H9 (cell line): ENCODE results near the gene CASK. TPM values are rescaled to one million over a fixed set of nuclear protein-coding genes. Genes with fewer than 3 reads are reported as not detected.

ENCODE experiments used
- DNase-seq: peaks from one replicate; pipeline ENCODE4 v3.0.0-alpha.2; 2017
- H2AFZ ChIP-seq: one replicate; pipeline ENCODE4 v1.6.1; 2013; ENCODE audit warnings: mild to moderate bottlenecking, low read length, control low read depth, moderate library complexity
- H2AK5ac ChIP-seq: 2 replicates; pipeline ENCODE4 v1.6.1; 2013; ENCODE audit warnings: low read length, control low read depth, mixed read lengths; ENCODE audit not compliant: insufficient read length
- H2BK120ac ChIP-seq: one replicate; pipeline ENCODE4 v1.6.1; 2013; ENCODE audit warnings: low read depth, mild to moderate bottlenecking, low read length, control low read depth, inconsistent platforms; ENCODE audit not compliant: poor library complexity, severe bottlenecking
- H2BK12ac ChIP-seq: 2 replicates; pipeline ENCODE4 v1.6.1; 2013; ENCODE audit warnings: low read length, control low read depth, mixed read lengths, low read depth; ENCODE audit not compliant: insufficient read length
- H2BK15ac ChIP-seq: 2 replicates; pipeline ENCODE4 v1.6.1; 2013; ENCODE audit warnings: low read depth, low read length, control low read depth
- H2BK20ac ChIP-seq: one replicate; pipeline ENCODE4 v1.6.1; 2013; ENCODE audit warnings: low read depth, mild to moderate bottlenecking, low read length, control low read depth, inconsistent platforms; ENCODE audit not compliant: poor library complexity, severe bottlenecking
- H2BK5ac ChIP-seq: 2 replicates; pipeline ENCODE4 v1.6.1; 2013; ENCODE audit warnings: low read length, control low read depth, mixed read lengths; ENCODE audit not compliant: insufficient read length
- H3K14ac ChIP-seq: 2 replicates; pipeline ENCODE4 v1.6.1; 2013; ENCODE audit warnings: low read length, control low read depth; ENCODE audit not compliant: insufficient read depth
- H3K18ac ChIP-seq: 2 replicates; pipeline ENCODE4 v1.6.1; 2013; ENCODE audit warnings: low read depth, mild to moderate bottlenecking, mixed read lengths, low read length, control low read depth; ENCODE audit not compliant: insufficient read length
- H3K23ac ChIP-seq: 2 replicates; pipeline ENCODE4 v1.6.1; 2013; ENCODE audit warnings: low read length, control low read depth, mixed read lengths, low read depth; ENCODE audit not compliant: insufficient read length
- H3K23me2 ChIP-seq: 2 replicates; pipeline ENCODE4 v1.6.1; 2013; ENCODE audit warnings: low read depth, mild to moderate bottlenecking, mixed read lengths, low read length, control low read depth; ENCODE audit not compliant: insufficient read length, poor library complexity, severe bottlenecking
- H3K27ac ChIP-seq: 2 replicates; pipeline ENCODE4 v1.5.1; 2013; ENCODE audit warnings: low read length, control low read depth, mixed read lengths, low read depth; ENCODE audit not compliant: insufficient read length
- H3K27me3 ChIP-seq: 2 replicates; pipeline ENCODE4 v1.6.1; 2013; ENCODE audit warnings: low read length, control low read depth, inconsistent platforms; ENCODE audit not compliant: insufficient read depth
- H3K4ac ChIP-seq: 2 replicates; pipeline ENCODE4 v1.6.1; 2013; ENCODE audit warnings: low read depth, mild to moderate bottlenecking, control low read depth, inconsistent platforms, low read length, moderate library complexity
- H3K4me1 ChIP-seq: 2 replicates; pipeline ENCODE4 v1.6.1; 2013; ENCODE audit warnings: low read length, control low read depth, inconsistent platforms; ENCODE audit not compliant: insufficient read depth
- H3K4me2 ChIP-seq: 2 replicates; pipeline ENCODE4 v1.6.1; 2013; ENCODE audit warnings: low read length, control low read depth, mixed read lengths; ENCODE audit not compliant: insufficient read length, insufficient read depth
- H3K56ac ChIP-seq: 2 replicates; pipeline ENCODE4 v1.6.1; 2013; ENCODE audit warnings: low read depth, mild to moderate bottlenecking, mixed read lengths, low read length, control low read depth; ENCODE audit not compliant: insufficient read length
- H3K79me1 ChIP-seq: 2 replicates; pipeline ENCODE4 v1.6.1; 2013; ENCODE audit warnings: low read depth, mild to moderate bottlenecking, moderate library complexity, low read length, control low read depth, inconsistent platforms; ENCODE audit not compliant: insufficient read depth, poor library complexity, severe bottlenecking
- H3K79me2 ChIP-seq: 2 replicates; pipeline ENCODE4 v1.6.1; 2013; ENCODE audit warnings: low read length, control low read depth, inconsistent platforms; ENCODE audit not compliant: insufficient read depth
- H3K9ac ChIP-seq: 2 replicates; pipeline ENCODE4 v1.6.1; 2013; ENCODE audit warnings: low read length, control low read depth, mixed read lengths; ENCODE audit not compliant: insufficient read length; ENCODE audit errors: extremely low read depth
- H3K9me3 ChIP-seq: one replicate; pipeline ENCODE4 v1.6.1; 2013; ENCODE audit warnings: low read depth, low read length, inconsistent platforms; ENCODE audit not compliant: control insufficient read depth
- H3T11ph ChIP-seq: one replicate; pipeline ENCODE4 v1.6.1; 2013; ENCODE audit warnings: mild to moderate bottlenecking, low read length, control low read depth, inconsistent platforms
- H4K20me1 ChIP-seq: one replicate; pipeline ENCODE4 v1.6.1; 2013; ENCODE audit not compliant: control insufficient read depth, insufficient read length, insufficient read depth
- H4K5ac ChIP-seq: 2 replicates; pipeline ENCODE4 v1.6.1; 2013; ENCODE audit warnings: low read depth, mild to moderate bottlenecking, mixed read lengths, low read length, control low read depth; ENCODE audit not compliant: insufficient read length
- H4K8ac ChIP-seq: replicated peaks from 2 replicates; pipeline ENCODE4 v1.6.1; 2013; ENCODE audit warnings: low read length, control low read depth, mixed read lengths, low read depth; ENCODE audit not compliant: insufficient read length
- H4K91ac ChIP-seq: 2 replicates; pipeline ENCODE4 v1.6.1; 2013; ENCODE audit warnings: low read depth, mild to moderate bottlenecking, moderate library complexity, mixed read lengths, low read length, control low read depth; ENCODE audit not compliant: insufficient read length
- H3K27ac Mint-ChIP-seq, 3 experiments: 2 replicates in 2 of 3; 3 replicates in 1 of 3; pipeline ENCODE4 v1.8.0; 2020 to 2021; ENCODE audit warnings: mixed read lengths in 3 of 3, mild to moderate bottlenecking in 1 of 3, moderate library complexity in 1 of 3
- H3K27me3 Mint-ChIP-seq: 2 replicates; pipeline ENCODE4 v1.8.0; 2021; ENCODE audit warnings: low read depth, mild to moderate bottlenecking, moderate library complexity, mixed read lengths
- H3K36me3 Mint-ChIP-seq, 3 experiments: 2 replicates in 2 of 3; 3 replicates in 1 of 3; pipeline ENCODE4 v1.8.0; 2020 to 2021; ENCODE audit warnings: low read depth in 3 of 3, mixed read lengths in 3 of 3; ENCODE audit not compliant: insufficient read depth in 1 of 3
- H3K4me1 Mint-ChIP-seq, 2 experiments: 2 replicates each; pipeline ENCODE4 v1.8.0; 2020; ENCODE audit warnings: mixed read lengths in 2 of 2
- H3K4me3 Mint-ChIP-seq, 2 experiments: 2 replicates in 1 of 2; 3 replicates in 1 of 2; pipeline ENCODE4 v1.8.0; 2020 to 2021; ENCODE audit warnings: mild to moderate bottlenecking in 2 of 2, mixed read lengths in 2 of 2, moderate library complexity in 1 of 2
- H3K9me3 Mint-ChIP-seq, 2 experiments: 2 replicates in 1 of 2; 3 replicates in 1 of 2; pipeline ENCODE4 v1.8.0; 2020; ENCODE audit warnings: mild to moderate bottlenecking in 2 of 2, mixed read lengths in 2 of 2, moderate library complexity in 1 of 2
- CTCF ChIP-seq: fragments of 200-600 bp; sonication (generic); conservative IDR thresholded peaks from 3 replicates; pipeline ENCODE4 v1.8.0; 2021; ENCODE audit warnings: antibody characterized with exemption, mild to moderate bottlenecking
- WGBS: extraction: QIAGEN DNeasy Blood & Tissue Kit; methylation state at CpG from one replicate; pipeline ENCODE4 v1.1.7; 2013; ENCODE audit warnings: missing lambda C conversion rate, low lambda C conversion rate, mixed read lengths; ENCODE audit not compliant: insufficient read length; ENCODE audit errors: extremely low coverage; 5-methylcytosine and 5-hydroxymethylcytosine counted together
- total RNA-seq: library from RNA; stranded (reverse); gene quantifications from 2 replicates; pipeline ENCODE4 v1.2.1, GENCODE V29; 2021

Gene CASK
- total RNA-seq, 1 experiment from 2014 or later: 44.1 TPM

- Histone ChIP-seq H3K56ac (no peak overlapping the region), H3K79me2 (no peaks in the 10 kb centered on the region), H3K14ac (no peak overlapping the region), H2BK15ac (no peak overlapping the region), H2AK5ac (no peak overlapping the region), H2BK120ac (no peak overlapping the region), H2BK12ac (no peak overlapping the region), H3K9me3 (no peaks in the 10 kb centered on the region), H3K4ac (no peak overlapping the region), H4K8ac (no peak overlapping the region), H4K20me1 (no peaks in the 10 kb centered on the region), H3T11ph (no peak overlapping the region), H4K91ac (no peak overlapping the region), H2BK5ac (no peak overlapping the region), H2BK20ac (no peak overlapping the region), H4K5ac (no peak overlapping the region), H3K27me3 (no peaks in the 10 kb centered on the region), H3K23ac (no peak overlapping the region), H3K4me1 (no peaks in the 10 kb centered on the region), H3K27ac (no peak overlapping the region), H3K4me2 (no peak overlapping the region), H2AFZ (no peak overlapping the region), H3K79me1 (no peaks in the 10 kb centered on the region), H3K18ac (no peak overlapping the region), H3K23me2 (no peaks in the 10 kb centered on the region), H3K9ac (no peak overlapping the region)
- no peak overlapping the region for H3K4me3 Mint-ChIP-seq
- WGBS: no CpG with 5 or more reads among the region's 4 CpGs
- peaks cover 58 to 60% of the 10 kb centered on the region in 2 experiments for H3K9me3 Mint-ChIP-seq
- peaks cover 0 to 3% of the 10 kb centered on the region in 2 experiments; a peak in 2 of 4 replicates for H3K4me1 Mint-ChIP-seq
- no peak overlapping the region for H3K27ac Mint-ChIP-seq
- TF ChIP-seq CTCF: no peak
- peaks cover 39 to 63% (median 49%) of the 10 kb centered on the region in 3 experiments for H3K36me3 Mint-ChIP-seq
- H3K27me3 Mint-ChIP-seq: peaks cover 2% of the 10 kb centered on the region
- no peak for DNase-seq
Observed at GRCh38 chrX:41655631-41656030, 267.7 kb downstream of the CASK start.
